ENCODE measurements around the gene PHETA2.

DNA sequence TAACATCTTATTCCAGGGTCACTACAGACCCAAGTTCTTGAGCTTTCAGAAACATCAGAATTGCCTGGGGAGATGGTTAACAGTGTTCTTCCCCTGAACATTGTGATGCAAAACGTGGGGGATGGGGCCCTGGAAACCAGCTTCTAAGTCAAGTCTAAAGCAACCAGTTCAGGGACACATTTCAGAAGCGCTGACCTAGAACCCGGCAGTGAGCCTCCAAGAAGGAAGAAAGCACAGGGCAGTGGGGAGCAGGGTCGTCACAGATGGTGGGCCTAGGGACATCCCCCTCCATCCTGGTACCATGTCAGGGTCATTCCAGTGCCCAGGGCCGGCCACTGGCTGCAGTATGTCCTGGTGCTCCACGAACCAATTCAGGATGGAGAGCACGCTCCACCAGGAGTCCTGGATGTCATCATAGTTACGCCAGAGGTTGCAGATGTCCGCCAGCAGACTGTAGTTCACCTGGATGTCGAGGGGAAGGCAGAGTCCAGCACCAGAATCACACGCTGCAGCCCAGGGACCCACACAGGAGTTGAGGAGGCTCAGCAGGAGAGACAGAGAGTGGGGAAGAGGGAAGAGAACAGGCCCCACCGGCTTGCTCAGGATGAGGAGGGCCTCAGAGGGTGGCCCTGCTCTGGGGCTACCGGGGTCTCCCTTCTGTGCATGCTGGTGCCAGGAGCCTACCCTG is 8.5 kb upstream of the PHETA2 start:
- TF ChIP-seq, protein P1, sequence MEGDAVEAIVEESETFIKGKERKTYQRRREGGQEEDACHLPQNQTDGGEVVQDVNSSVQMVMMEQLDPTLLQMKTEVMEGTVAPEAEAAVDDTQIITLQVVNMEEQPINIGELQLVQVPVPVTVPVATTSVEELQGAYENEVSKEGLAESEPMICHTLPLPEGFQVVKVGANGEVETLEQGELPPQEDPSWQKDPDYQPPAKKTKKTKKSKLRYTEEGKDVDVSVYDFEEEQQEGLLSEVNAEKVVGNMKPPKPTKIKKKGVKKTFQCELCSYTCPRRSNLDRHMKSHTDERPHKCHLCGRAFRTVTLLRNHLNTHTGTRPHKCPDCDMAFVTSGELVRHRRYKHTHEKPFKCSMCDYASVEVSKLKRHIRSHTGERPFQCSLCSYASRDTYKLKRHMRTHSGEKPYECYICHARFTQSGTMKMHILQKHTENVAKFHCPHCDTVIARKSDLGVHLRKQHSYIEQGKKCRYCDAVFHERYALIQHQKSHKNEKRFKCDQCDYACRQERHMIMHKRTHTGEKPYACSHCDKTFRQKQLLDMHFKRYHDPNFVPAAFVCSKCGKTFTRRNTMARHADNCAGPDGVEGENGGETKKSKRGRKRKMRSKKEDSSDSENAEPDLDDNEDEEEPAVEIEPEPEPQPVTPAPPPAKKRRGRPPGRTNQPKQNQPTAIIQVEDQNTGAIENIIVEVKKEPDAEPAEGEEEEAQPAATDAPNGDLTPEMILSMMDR (IDR thresholded peaks at IDR 0.05), result no peak
- no peak for TF ChIP-seq POLR2AphosphoS5 (IDR thresholded peaks at IDR 0.05)
